Measurements from ENCODE around the gene SNPH.

Gene SNPH

GRCh38 chr20:1265226-1265915 is 723 bp upstream of the SNPH start:
- DNase-seq (ENCODE audit: low read depth, low spot score): no peak

DNA sequence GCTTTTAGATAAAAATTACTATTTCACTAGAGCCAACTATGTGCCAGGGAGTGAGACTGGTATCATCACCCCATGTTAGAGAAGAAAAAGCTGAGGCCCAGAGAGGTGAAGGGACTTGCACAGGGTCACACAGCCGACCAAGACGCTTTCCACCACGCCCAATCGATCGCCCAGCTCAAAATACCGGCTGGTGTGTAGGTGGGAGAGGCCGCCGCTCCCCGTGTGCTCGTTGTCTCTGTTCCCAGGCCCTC is 253 bp upstream of the SNPH start:
- no peak for DNase-seq (ENCODE audit: low read depth, low spot score)

- no peak for DNase-seq (ENCODE audit: low read depth, low spot score)
Observed at GRCh38 chr20:1267161-1267560, 1.1 kb downstream of the SNPH start.

DNA sequence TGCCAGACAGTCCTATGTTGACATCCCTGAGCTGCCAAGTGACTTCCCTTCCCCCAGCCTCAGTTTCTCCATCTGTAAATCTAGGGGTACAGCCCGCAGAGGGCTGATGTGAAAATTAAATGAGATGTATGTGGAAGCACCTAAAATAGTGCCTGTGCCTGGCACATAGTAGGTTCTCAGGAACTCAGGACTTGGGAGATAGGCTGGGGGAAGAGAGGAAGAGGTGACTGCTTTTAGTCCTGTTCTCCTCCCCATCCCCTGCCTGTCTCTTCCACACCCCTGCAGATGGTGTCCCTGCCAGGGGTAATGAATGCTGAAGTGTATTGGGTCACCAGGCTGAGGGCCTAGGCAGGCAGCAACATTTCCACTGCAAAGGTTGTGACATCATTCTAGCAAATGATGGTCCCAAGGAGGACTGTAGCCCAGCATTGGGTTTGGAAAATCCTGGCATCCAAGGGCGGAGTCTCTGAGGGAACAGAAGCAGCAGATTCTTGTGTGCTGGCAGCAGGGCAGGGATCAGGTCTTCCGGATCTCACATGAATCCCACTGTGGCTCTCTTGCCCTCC is 1.8 kb downstream of the SNPH start:
- DNase-seq (ENCODE audit: low read depth, low spot score): no peak

DNA sequence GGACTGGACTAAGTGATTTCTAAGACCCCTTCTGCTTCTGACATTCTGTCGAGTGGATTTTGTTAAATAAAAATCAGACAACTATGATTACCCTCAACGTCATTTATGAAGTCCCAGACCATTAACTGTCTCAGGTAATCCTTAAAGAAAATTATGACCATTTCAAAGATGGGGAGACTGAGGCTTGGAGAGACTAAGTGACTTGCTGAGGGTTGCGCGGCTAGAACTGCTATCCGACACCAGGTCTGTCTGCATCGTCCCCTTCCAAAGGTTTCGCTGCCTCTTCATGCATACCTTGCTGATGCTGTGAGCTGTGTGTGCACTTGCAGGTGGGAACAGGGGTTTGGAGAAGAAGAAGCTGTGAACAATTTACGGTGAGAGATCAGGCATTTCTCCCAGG is 3.1 kb downstream of the SNPH start:
- no peak for DNase-seq (ENCODE audit: low read depth, low spot score)

DNA sequence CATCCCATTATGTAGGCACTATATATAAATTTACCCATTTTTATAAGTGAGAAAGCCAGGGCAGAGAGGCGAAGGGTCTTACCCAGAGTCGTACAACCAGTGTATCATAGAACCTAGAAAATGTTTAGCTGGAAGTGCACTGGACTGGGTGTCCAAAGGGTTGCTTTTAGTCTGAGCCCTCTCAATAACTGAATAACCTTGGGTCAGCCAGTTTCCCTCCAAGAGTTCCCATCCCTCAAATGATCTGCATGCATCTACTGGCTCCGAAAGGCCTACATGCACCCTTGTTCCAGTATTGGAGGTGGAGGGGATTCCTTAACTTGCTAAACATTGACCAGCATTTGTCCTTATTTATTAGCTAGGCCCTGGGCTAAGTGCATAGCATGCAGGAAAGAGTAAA is 3.8 kb downstream of the SNPH start:
- DNase-seq (ENCODE audit: low read depth, low spot score): no peak

GRCh38 chr20:1272368-1273100 is 6.4 kb downstream of the SNPH start:
- no peak for DNase-seq (ENCODE audit: low read depth, low spot score)

DNA sequence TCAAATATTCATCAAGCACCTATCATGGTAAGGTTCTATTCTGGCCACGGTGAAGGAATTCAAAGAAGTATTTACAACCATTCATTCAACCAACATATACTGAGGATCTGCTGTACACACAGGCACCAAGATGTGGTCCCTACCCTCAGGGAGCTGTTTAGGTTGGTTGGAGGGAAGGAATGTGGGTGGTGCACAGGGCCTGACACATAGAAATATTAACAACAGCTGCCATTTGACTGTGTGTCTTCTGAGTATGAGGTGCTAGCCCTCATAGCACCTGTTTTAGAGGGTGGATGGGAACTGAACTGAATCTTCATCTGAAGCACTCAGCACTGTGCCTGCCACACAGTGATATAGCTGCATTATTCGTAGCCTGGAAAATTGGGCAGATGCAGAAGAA is 7.3 kb downstream of the SNPH start:
- no peak for DNase-seq (ENCODE audit: low read depth, low spot score)

DNA sequence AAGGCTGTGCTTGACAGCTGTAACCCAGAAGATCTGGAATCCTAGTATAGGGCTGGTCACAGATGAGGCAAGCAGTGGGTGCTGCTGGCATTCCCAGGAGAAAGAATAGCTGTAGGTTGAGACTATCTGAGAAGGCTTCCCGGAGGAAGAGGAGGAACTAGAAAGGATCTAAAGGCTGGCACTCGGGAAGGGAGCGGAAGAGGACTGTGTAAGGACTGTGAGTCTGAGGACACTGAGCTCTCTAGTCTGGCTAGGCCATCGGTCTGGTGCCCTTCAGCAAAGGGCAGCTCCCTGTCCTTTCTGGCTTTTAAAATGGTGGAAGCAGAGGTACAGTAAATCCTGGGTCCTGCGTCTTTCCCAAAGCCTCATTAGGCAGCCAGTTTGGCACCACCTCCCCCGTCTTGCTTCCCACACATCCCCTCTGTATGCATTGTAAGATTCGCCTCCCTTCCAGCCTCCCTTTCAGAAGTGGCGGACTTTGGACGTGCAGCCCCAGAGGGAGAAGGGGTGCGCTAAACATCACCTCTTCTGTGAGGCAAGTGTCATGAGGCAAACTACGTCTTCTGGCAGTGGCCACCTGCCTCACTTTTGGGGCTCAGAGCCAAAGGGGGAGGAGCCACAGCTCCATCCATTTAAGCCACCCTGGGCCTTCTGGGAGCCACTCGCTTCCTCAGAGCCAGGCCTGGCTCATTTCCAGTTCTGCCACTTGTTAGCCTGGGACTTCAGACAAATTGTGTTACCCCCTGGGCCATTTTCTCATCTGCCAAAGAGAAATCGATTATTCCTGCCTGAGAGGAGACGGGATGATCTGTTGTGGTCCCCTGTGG is 8.6 kb downstream of the SNPH start:
- DNase-seq (ENCODE audit: low read depth, low spot score): no peak

- no peak for DNase-seq (ENCODE audit: low read depth, low spot score)
Observed at GRCh38 chr20:1275919-1276318, 9.8 kb downstream of the SNPH start.

GRCh38 chr20:1277529-1278322 is 11.6 kb downstream of the SNPH start:
- DNase-seq (ENCODE audit: low read depth, low spot score): no peak

- DNase-seq (ENCODE audit: low read depth, low spot score): no peak
Observed at GRCh38 chr20:1278993-1279392, 12.9 kb downstream of the SNPH start.

GRCh38 chr20:1280195-1281102 is 14.4 kb downstream of the SNPH start:
- no peak for DNase-seq (ENCODE audit: low read depth, low spot score)

DNA sequence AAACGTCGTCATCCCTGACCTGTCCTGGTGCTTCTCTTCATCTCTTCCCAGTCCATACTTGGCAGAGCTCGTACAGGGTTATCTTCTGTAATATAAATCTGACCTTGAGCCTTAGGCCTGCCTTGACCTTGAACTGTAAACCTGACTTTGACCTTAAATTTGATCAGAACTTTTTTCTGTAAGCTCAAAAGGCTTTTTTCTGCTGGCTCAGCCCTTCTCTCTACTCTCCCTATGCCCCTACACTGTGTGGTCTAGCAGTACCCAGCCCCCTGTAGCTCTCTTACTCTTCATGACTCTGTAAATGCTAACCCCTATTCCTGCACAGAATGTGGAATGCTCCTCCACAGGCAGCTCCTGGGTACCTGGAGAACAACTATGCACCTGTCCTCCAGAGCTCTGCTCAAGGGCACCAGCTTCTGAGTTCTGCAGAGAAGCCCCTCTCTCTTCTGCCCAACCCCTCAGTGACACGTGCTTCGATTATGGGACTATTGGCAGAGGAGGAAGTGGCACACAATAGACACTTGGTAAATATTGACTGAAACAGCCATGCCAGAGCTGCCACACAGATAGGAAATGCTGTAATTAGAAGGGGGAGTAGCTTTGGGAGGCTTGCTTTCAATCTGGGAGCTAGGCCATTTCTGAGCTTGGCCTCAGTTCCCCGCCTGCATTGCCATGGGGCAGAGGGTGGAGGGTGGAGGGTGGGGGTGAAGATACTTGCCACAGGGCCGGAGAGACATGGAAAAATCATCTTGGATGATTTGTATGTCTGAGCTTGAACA is 15.4 kb downstream of the SNPH start:
- DNase-seq (ENCODE audit: low read depth, low spot score): no peak

GRCh38 chr20:1282966-1283365 is 16.9 kb downstream of the SNPH start:
- no peak for DNase-seq (ENCODE audit: low read depth, low spot score)

DNA sequence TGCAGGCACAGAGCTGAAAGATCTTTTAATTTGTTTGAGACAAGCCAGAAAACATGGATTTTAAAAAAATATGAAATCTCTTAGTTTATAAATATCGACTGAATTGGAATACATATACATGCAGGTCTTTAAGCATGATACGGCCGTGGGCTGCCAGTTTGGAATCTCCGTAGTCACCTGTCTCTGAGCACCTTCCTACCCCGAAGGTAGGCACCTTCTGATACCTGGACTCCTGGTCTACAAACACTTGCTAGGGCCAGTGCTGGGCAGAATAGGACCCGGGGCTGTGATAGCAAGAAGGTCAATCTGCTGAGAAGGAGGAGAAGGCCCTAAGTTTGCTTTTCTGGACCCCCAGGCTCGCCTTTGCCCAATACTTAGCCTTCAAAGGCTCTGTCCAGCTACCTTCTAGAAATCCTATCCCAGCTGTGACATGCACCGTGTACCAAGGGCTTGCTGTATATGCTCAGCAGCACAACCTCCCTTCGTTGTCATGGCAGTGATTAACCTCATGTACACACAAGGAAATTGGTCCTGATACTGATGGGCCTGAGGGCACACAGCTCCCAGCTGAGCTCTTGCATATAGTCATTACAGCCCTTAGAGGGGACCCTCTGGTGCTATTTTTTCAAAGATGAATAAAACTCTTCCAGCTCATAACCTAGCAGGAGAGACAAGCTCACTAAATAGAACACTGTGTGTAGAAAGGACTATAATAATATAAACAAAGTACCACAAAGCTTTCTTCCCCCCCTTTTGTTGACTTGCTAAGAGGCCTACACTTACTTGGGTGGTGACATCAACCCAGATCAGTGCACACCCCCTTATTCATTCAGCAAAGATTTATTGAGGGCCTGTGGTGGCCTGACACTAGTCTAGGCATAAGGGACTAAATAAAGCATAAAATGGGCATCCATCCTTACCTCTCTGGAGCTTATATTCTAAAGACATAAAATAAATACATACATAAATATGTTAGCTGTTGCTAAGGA is 17.7 kb downstream of the SNPH start:
- no peak for DNase-seq (ENCODE audit: low read depth, low spot score)

DNA sequence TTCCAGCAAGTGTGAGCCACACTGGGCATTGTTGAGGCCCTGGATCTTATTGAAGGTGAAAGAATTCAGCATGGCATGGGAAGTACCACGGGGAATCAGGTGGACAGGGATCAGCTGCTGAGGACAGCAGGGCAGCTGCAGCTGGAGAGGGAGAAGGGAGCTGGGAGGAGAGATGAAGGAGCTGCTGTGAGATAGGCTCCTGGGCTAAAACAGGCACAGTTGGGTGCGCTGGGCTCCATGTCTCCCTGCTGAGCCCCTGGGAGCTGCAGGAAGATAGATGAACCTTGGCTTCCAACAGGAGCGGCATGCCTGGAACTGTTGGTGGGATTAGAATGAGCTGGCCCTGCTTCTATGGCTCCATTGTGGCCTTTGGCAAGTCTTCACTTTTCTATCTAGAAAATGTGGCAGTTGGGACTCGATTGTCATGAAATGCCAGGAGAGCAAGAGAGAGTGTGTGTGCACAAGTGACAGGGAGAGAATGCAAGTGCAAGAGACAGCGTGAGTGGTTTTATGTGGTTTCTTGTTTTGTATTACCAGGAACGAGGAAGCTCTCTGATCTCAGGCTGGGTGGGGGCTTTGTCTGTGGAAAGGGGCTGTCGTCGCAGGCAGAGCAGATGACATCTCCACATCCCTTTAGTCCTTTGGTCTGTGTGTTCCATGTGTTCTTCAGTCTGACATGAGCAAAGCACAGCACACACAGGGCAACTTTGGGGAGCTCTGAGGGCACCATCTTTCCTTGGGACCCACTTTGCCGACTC is 20.4 kb downstream of the SNPH start:
- no peak for DNase-seq (ENCODE audit: low read depth, low spot score)

- DNase-seq (ENCODE audit: low read depth, low spot score): no peak
Observed at GRCh38 chr20:1287306-1287705, 21.2 kb downstream of the SNPH start.
